H9 (cell line): ENCODE results near the gene ZBTB8OS. TPM values are rescaled to one million over a fixed set of nuclear protein-coding genes. Genes with fewer than 3 reads are reported as not detected.

ENCODE experiments used
- DNase-seq: peaks from one replicate; pipeline ENCODE4 v3.0.0-alpha.2; 2017
- H2AFZ ChIP-seq: one replicate; pipeline ENCODE4 v1.6.1; 2013; ENCODE audit warnings: mild to moderate bottlenecking, low read length, control low read depth, moderate library complexity
- H2AK5ac ChIP-seq: 2 replicates; pipeline ENCODE4 v1.6.1; 2013; ENCODE audit warnings: low read length, control low read depth, mixed read lengths; ENCODE audit not compliant: insufficient read length
- H2BK120ac ChIP-seq: one replicate; pipeline ENCODE4 v1.6.1; 2013; ENCODE audit warnings: low read depth, mild to moderate bottlenecking, low read length, control low read depth, inconsistent platforms; ENCODE audit not compliant: poor library complexity, severe bottlenecking
- H2BK12ac ChIP-seq: 2 replicates; pipeline ENCODE4 v1.6.1; 2013; ENCODE audit warnings: low read length, control low read depth, mixed read lengths, low read depth; ENCODE audit not compliant: insufficient read length
- H2BK15ac ChIP-seq: 2 replicates; pipeline ENCODE4 v1.6.1; 2013; ENCODE audit warnings: low read depth, low read length, control low read depth
- H2BK20ac ChIP-seq: one replicate; pipeline ENCODE4 v1.6.1; 2013; ENCODE audit warnings: low read depth, mild to moderate bottlenecking, low read length, control low read depth, inconsistent platforms; ENCODE audit not compliant: poor library complexity, severe bottlenecking
- H2BK5ac ChIP-seq: 2 replicates; pipeline ENCODE4 v1.6.1; 2013; ENCODE audit warnings: low read length, control low read depth, mixed read lengths; ENCODE audit not compliant: insufficient read length
- H3K14ac ChIP-seq: 2 replicates; pipeline ENCODE4 v1.6.1; 2013; ENCODE audit warnings: low read length, control low read depth; ENCODE audit not compliant: insufficient read depth
- H3K18ac ChIP-seq: 2 replicates; pipeline ENCODE4 v1.6.1; 2013; ENCODE audit warnings: low read depth, mild to moderate bottlenecking, mixed read lengths, low read length, control low read depth; ENCODE audit not compliant: insufficient read length
- H3K23ac ChIP-seq: 2 replicates; pipeline ENCODE4 v1.6.1; 2013; ENCODE audit warnings: low read length, control low read depth, mixed read lengths, low read depth; ENCODE audit not compliant: insufficient read length
- H3K23me2 ChIP-seq: 2 replicates; pipeline ENCODE4 v1.6.1; 2013; ENCODE audit warnings: low read depth, mild to moderate bottlenecking, mixed read lengths, low read length, control low read depth; ENCODE audit not compliant: insufficient read length, poor library complexity, severe bottlenecking
- H3K27ac ChIP-seq: 2 replicates; pipeline ENCODE4 v1.5.1; 2013; ENCODE audit warnings: low read length, control low read depth, mixed read lengths, low read depth; ENCODE audit not compliant: insufficient read length
- H3K27me3 ChIP-seq: 2 replicates; pipeline ENCODE4 v1.6.1; 2013; ENCODE audit warnings: low read length, control low read depth, inconsistent platforms; ENCODE audit not compliant: insufficient read depth
- H3K4ac ChIP-seq: 2 replicates; pipeline ENCODE4 v1.6.1; 2013; ENCODE audit warnings: low read depth, mild to moderate bottlenecking, control low read depth, inconsistent platforms, low read length, moderate library complexity
- H3K4me1 ChIP-seq: 2 replicates; pipeline ENCODE4 v1.6.1; 2013; ENCODE audit warnings: low read length, control low read depth, inconsistent platforms; ENCODE audit not compliant: insufficient read depth
- H3K4me2 ChIP-seq: 2 replicates; pipeline ENCODE4 v1.6.1; 2013; ENCODE audit warnings: low read length, control low read depth, mixed read lengths; ENCODE audit not compliant: insufficient read length, insufficient read depth
- H3K56ac ChIP-seq: 2 replicates; pipeline ENCODE4 v1.6.1; 2013; ENCODE audit warnings: low read depth, mild to moderate bottlenecking, mixed read lengths, low read length, control low read depth; ENCODE audit not compliant: insufficient read length
- H3K79me1 ChIP-seq: 2 replicates; pipeline ENCODE4 v1.6.1; 2013; ENCODE audit warnings: low read depth, mild to moderate bottlenecking, moderate library complexity, low read length, control low read depth, inconsistent platforms; ENCODE audit not compliant: insufficient read depth, poor library complexity, severe bottlenecking
- H3K79me2 ChIP-seq: 2 replicates; pipeline ENCODE4 v1.6.1; 2013; ENCODE audit warnings: low read length, control low read depth, inconsistent platforms; ENCODE audit not compliant: insufficient read depth
- H3K9ac ChIP-seq: 2 replicates; pipeline ENCODE4 v1.6.1; 2013; ENCODE audit warnings: low read length, control low read depth, mixed read lengths; ENCODE audit not compliant: insufficient read length; ENCODE audit errors: extremely low read depth
- H3K9me3 ChIP-seq: one replicate; pipeline ENCODE4 v1.6.1; 2013; ENCODE audit warnings: low read depth, low read length, inconsistent platforms; ENCODE audit not compliant: control insufficient read depth
- H3T11ph ChIP-seq: one replicate; pipeline ENCODE4 v1.6.1; 2013; ENCODE audit warnings: mild to moderate bottlenecking, low read length, control low read depth, inconsistent platforms
- H4K20me1 ChIP-seq: one replicate; pipeline ENCODE4 v1.6.1; 2013; ENCODE audit not compliant: control insufficient read depth, insufficient read length, insufficient read depth
- H4K5ac ChIP-seq: 2 replicates; pipeline ENCODE4 v1.6.1; 2013; ENCODE audit warnings: low read depth, mild to moderate bottlenecking, mixed read lengths, low read length, control low read depth; ENCODE audit not compliant: insufficient read length
- H4K8ac ChIP-seq: replicated peaks from 2 replicates; pipeline ENCODE4 v1.6.1; 2013; ENCODE audit warnings: low read length, control low read depth, mixed read lengths, low read depth; ENCODE audit not compliant: insufficient read length
- H4K91ac ChIP-seq: 2 replicates; pipeline ENCODE4 v1.6.1; 2013; ENCODE audit warnings: low read depth, mild to moderate bottlenecking, moderate library complexity, mixed read lengths, low read length, control low read depth; ENCODE audit not compliant: insufficient read length
- H3K27ac Mint-ChIP-seq, 3 experiments: 2 replicates in 2 of 3; 3 replicates in 1 of 3; pipeline ENCODE4 v1.8.0; 2020 to 2021; ENCODE audit warnings: mixed read lengths in 3 of 3, mild to moderate bottlenecking in 1 of 3, moderate library complexity in 1 of 3
- H3K27me3 Mint-ChIP-seq: 2 replicates; pipeline ENCODE4 v1.8.0; 2021; ENCODE audit warnings: low read depth, mild to moderate bottlenecking, moderate library complexity, mixed read lengths
- H3K36me3 Mint-ChIP-seq, 3 experiments: 2 replicates in 2 of 3; 3 replicates in 1 of 3; pipeline ENCODE4 v1.8.0; 2020 to 2021; ENCODE audit warnings: low read depth in 3 of 3, mixed read lengths in 3 of 3; ENCODE audit not compliant: insufficient read depth in 1 of 3
- H3K4me1 Mint-ChIP-seq, 2 experiments: 2 replicates each; pipeline ENCODE4 v1.8.0; 2020; ENCODE audit warnings: mixed read lengths in 2 of 2
- H3K4me3 Mint-ChIP-seq, 2 experiments: 2 replicates in 1 of 2; 3 replicates in 1 of 2; pipeline ENCODE4 v1.8.0; 2020 to 2021; ENCODE audit warnings: mild to moderate bottlenecking in 2 of 2, mixed read lengths in 2 of 2, moderate library complexity in 1 of 2
- H3K9me3 Mint-ChIP-seq, 2 experiments: 2 replicates in 1 of 2; 3 replicates in 1 of 2; pipeline ENCODE4 v1.8.0; 2020; ENCODE audit warnings: mild to moderate bottlenecking in 2 of 2, mixed read lengths in 2 of 2, moderate library complexity in 1 of 2
- WGBS: extraction: QIAGEN DNeasy Blood & Tissue Kit; methylation state at CpG from one replicate; pipeline ENCODE4 v1.1.7; 2013; ENCODE audit warnings: missing lambda C conversion rate, low lambda C conversion rate, mixed read lengths; ENCODE audit not compliant: insufficient read length; ENCODE audit errors: extremely low coverage; 5-methylcytosine and 5-hydroxymethylcytosine counted together
- total RNA-seq: library from RNA; stranded (reverse); gene quantifications from 2 replicates; pipeline ENCODE4 v1.2.1, GENCODE V29; 2021
- TF ChIP-seq, protein P1 (sequence below): fragments of 200-600 bp; sonication (generic); conservative IDR thresholded peaks from 3 replicates; pipeline ENCODE4 v1.8.0; 2021; ENCODE audit warnings: antibody characterized with exemption, mild to moderate bottlenecking

The ZBTB8OS gene
- total RNA-seq, 1 experiment from 2014 or later = 59.4 TPM

DNA sequence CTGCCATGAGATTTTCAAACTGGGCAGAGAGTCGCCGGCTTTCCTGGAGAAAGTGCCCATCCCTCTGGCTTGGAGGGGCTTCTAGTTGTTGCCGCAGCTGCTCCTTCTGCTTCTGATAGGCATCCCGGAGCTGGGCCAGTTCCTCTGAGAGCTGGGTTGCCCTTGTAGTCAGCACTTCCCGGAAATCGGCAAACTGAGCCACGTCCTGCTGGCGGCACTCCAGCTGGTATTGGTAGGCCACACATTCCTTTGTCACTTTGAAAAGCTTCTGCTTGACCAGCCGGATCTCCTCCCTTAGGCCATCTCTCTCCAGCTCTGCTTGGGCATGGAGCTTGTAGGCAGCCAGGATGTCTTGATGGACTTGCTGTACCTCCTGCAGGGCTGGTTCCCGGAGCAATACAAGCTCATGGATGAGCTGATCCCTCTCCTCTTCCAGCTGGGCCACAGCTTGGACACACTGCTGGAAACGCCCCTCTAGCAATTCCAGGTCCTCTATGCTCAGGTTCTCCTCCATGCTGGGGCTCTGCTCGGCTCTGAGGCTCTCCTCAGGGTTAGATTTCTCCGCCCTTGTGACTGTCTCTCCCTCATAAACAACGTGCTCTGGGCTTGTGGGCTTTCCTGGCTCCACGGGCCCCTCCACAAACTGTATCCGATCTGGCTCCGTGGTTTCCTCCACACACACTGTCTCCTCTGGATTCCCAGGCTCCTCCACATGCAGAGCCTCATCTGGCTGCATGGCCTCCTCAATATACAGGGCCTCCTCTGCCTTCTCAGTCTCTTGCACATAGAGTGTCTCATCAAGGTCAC is 45.0 kb upstream of the ZBTB8OS start:
- WGBS = no CpG with 5 or more reads among the region's 17 CpGs
- H2BK5ac ChIP-seq = no peak overlapping the region
- H3K56ac ChIP-seq = no peak overlapping the region
- no peak overlapping the region for H2BK120ac ChIP-seq
- H3K23ac ChIP-seq = no peak overlapping the region
- H3K14ac ChIP-seq = no peak overlapping the region; the same call in 1 of the 2 replicates
- H2AFZ ChIP-seq = no peak overlapping the region
- no peak overlapping the region for H3K18ac ChIP-seq
- H3K4me1 ChIP-seq = no peaks in the 10 kb centered on the region
- H3K4me2 ChIP-seq = no peak overlapping the region
- no peak overlapping the region; a peak in 1 of 5 replicates for H3K4me3 Mint-ChIP-seq
- no peak overlapping the region for H4K91ac ChIP-seq
- H2AK5ac ChIP-seq = no peak overlapping the region
- H2BK12ac ChIP-seq = no peak overlapping the region
- peak overlapping the region in 1 of 3 experiments; percentile 4; a peak in 2 of 7 replicates for H3K27ac Mint-ChIP-seq
- no peak overlapping the region for H3K9ac ChIP-seq
- no peaks in the 10 kb centered on the region for H3K9me3 ChIP-seq
- no peak overlapping the region for H2BK20ac ChIP-seq
- H3K27ac ChIP-seq = no peak overlapping the region
- H3T11ph ChIP-seq = no peak overlapping the region
- no peak overlapping the region for H2BK15ac ChIP-seq
- H3K27me3 Mint-ChIP-seq = peaks cover 6% of the 10 kb centered on the region
- H3K4me1 Mint-ChIP-seq = peaks cover 9 to 10% of the 10 kb centered on the region in 2 experiments; a peak in 3 of 4 replicates
- no peaks in the 10 kb centered on the region for H3K27me3 ChIP-seq
- no peaks in the 10 kb centered on the region for H3K9me3 Mint-ChIP-seq
- no peak overlapping the region for H4K5ac ChIP-seq
- H3K4ac ChIP-seq = no peak overlapping the region
- TF ChIP-seq, protein P1, sequence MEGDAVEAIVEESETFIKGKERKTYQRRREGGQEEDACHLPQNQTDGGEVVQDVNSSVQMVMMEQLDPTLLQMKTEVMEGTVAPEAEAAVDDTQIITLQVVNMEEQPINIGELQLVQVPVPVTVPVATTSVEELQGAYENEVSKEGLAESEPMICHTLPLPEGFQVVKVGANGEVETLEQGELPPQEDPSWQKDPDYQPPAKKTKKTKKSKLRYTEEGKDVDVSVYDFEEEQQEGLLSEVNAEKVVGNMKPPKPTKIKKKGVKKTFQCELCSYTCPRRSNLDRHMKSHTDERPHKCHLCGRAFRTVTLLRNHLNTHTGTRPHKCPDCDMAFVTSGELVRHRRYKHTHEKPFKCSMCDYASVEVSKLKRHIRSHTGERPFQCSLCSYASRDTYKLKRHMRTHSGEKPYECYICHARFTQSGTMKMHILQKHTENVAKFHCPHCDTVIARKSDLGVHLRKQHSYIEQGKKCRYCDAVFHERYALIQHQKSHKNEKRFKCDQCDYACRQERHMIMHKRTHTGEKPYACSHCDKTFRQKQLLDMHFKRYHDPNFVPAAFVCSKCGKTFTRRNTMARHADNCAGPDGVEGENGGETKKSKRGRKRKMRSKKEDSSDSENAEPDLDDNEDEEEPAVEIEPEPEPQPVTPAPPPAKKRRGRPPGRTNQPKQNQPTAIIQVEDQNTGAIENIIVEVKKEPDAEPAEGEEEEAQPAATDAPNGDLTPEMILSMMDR = no peak
- no peaks in the 10 kb centered on the region for H3K23me2 ChIP-seq
- H4K20me1 ChIP-seq = no peaks in the 10 kb centered on the region
- no peaks in the 10 kb centered on the region for H3K79me1 ChIP-seq
- H4K8ac ChIP-seq = no peak overlapping the region
- DNase-seq = no peak
- no peaks in the 10 kb centered on the region for H3K79me2 ChIP-seq
- H3K36me3 Mint-ChIP-seq = no peaks in the 10 kb centered on the region
